HepG2 (cell line): ENCODE data around the gene BLOC1S4. TPM values are rescaled to one million over a fixed set of nuclear protein-coding genes. Genes with fewer than 3 reads are reported as not detected.
A peak's percentile ranks its signal among the peaks of the same experiment; 100 is the strongest.

Experiments
- BRD4 ChIP-seq: sonication (generic); formaldehyde crosslinking; IDR thresholded peaks from 2 replicates; pipeline ENCODE4 v1.4.0; 2020; ENCODE audit warnings: missing genetic modification reagents
- CC2D1A ChIP-seq: sonication (generic); formaldehyde crosslinking; IDR thresholded peaks from 2 replicates; pipeline ENCODE4 v1.8.1; 2023; ENCODE audit warnings: mild to moderate bottlenecking, missing genetic modification reagents
- DNMT3B ChIP-seq: conservative IDR thresholded peaks from 2 replicates; pipeline ENCODE4 v1.6.1; 2016; ENCODE audit warnings: missing biosample characterization, control low read depth
- HDAC6 ChIP-seq: fragments of 200-600 bp; sonication (generic); IDR thresholded peaks from 2 replicates; pipeline ENCODE4 v1.7.0; 2017; ENCODE audit warnings: mild to moderate bottlenecking, antibody characterized with exemption, low read length, low read depth
- HMGA1 ChIP-seq: sonication (generic); formaldehyde crosslinking; conservative IDR thresholded peaks from 2 replicates; pipeline ENCODE4 v1.4.0; 2020; ENCODE audit warnings: missing genetic modification reagents
- MAF1 ChIP-seq: sonication (generic); formaldehyde crosslinking; IDR thresholded peaks from 2 replicates; pipeline ENCODE4 v1.5.0; 2020; ENCODE audit warnings: missing genetic modification reagents, borderline replicate concordance
- MIER3 ChIP-seq: IDR thresholded peaks from 2 replicates; pipeline ENCODE4 v1.6.1; 2016; ENCODE audit warnings: missing compliant biosample characterization, borderline replicate concordance
- MZF1 ChIP-seq: sonication (generic); formaldehyde crosslinking; IDR thresholded peaks from 2 replicates; pipeline ENCODE4 v1.8.1; 2023; ENCODE audit warnings: mild to moderate bottlenecking, missing genetic modification reagents, borderline replicate concordance
- NFIC ChIP-seq: IDR thresholded peaks from 2 replicates; pipeline ENCODE4 v1.6.1; 2012; ENCODE audit warnings: mild to moderate bottlenecking, low read length, inconsistent platforms
- NFKBIZ ChIP-seq: IDR thresholded peaks from 2 replicates; pipeline ENCODE4 v1.6.1; 2018; ENCODE audit warnings: missing genetic modification reagents, missing compliant biosample characterization
- SOX6 ChIP-seq, 2 experiments: fragments of 450-650 bp in 1 of 2; sonication (generic) in 1 of 2; formaldehyde crosslinking in 1 of 2; IDR thresholded peaks; 2 replicates each; pipeline versions ENCODE4 v1.4.0 to v1.6.1; 2017 to 2020; ENCODE audit warnings: antibody characterized with exemption in 1 of 2, mild to moderate bottlenecking in 1 of 2, missing genetic modification reagents in 1 of 2
- SP5 ChIP-seq: IDR thresholded peaks from 2 replicates; pipeline ENCODE4 v1.6.1; 2016; ENCODE audit warnings: low read depth, borderline replicate concordance
- TCF7 ChIP-seq: sonication (generic); IDR thresholded peaks from 2 replicates; pipeline ENCODE4 v1.6.1; 2016; ENCODE audit warnings: antibody characterized with exemption, low read depth
- U2AF2 ChIP-seq: fragments of 200-400 bp; formaldehyde crosslinking; IDR thresholded peaks from 2 replicates; pipeline ENCODE4 v1.6.1; 2017; ENCODE audit warnings: low read depth, mild to moderate bottlenecking, low read length
- ZBTB1 ChIP-seq: sonication (generic); formaldehyde crosslinking; IDR thresholded peaks from 2 replicates; pipeline ENCODE4 v1.4.0; 2020; ENCODE audit warnings: missing genetic modification reagents, borderline replicate concordance
- ZBTB3 ChIP-seq: sonication (generic); formaldehyde crosslinking; IDR thresholded peaks from 2 replicates; pipeline ENCODE4 v1.4.0; 2020; ENCODE audit warnings: low read depth, mild to moderate bottlenecking, moderate library complexity, missing genetic modification reagents, borderline replicate concordance
- ZNF121 ChIP-seq: sonication (generic); formaldehyde crosslinking; IDR thresholded peaks from 2 replicates; pipeline ENCODE4 v1.5.0; 2020; ENCODE audit warnings: mild to moderate bottlenecking, missing genetic modification reagents
- ZNF136 ChIP-seq: sonication (generic); formaldehyde crosslinking; IDR thresholded peaks from 2 replicates; pipeline ENCODE4 v1.8.1; 2022; ENCODE audit warnings: low read depth, mild to moderate bottlenecking, moderate library complexity, missing genetic modification reagents
- ZNF253 ChIP-seq: sonication (generic); formaldehyde crosslinking; IDR thresholded peaks from 2 replicates; pipeline ENCODE4 v1.8.0; 2022; ENCODE audit warnings: mild to moderate bottlenecking, missing genetic modification reagents, borderline replicate concordance
- ZNF331 ChIP-seq: sonication (generic); formaldehyde crosslinking; IDR thresholded peaks from 2 replicates; pipeline ENCODE4 v1.4.0; 2020; ENCODE audit warnings: missing genetic modification reagents
- ZNF432 ChIP-seq: sonication (generic); formaldehyde crosslinking; IDR thresholded peaks from 2 replicates; pipeline ENCODE4 v1.5.0; 2020; ENCODE audit warnings: missing genetic modification reagents, mild to moderate bottlenecking, borderline replicate concordance
- polyA plus RNA-seq, 8 experiments: library from polyadenylated mRNA; depleted of rRNA in 3 of 8; stranded (reverse) in 7 of 8; unstranded in 1 of 8; fragments of >200 nt; fragmentation: Illumina TruSeq in 4 of 8; extraction: Trizol in 4 of 8; gene quantifications; 2 replicates each; pipeline versions ENCODE4 v1.2.1 to v1.2.3, GENCODE V29; 2011 to 2016; ENCODE audit warnings: low read depth in 4 of 8, missing spikeins in 1 of 8, mixed read lengths in 1 of 8; ENCODE audit not compliant: insufficient read depth in 1 of 8
- total RNA-seq, 5 experiments: library from RNA; depleted of rRNA; stranded (reverse); fragments of >200 nt; fragmentation: Illumina TruSeq; extraction: Trizol; gene quantifications; 2 replicates each; pipeline ENCODE4 v1.2.3, GENCODE V29; 2016; ENCODE audit warnings: low read depth in 1 of 5
- TF ChIP-seq, protein P1 (sequence below): sonication (generic); formaldehyde crosslinking; IDR thresholded peaks from 2 replicates; pipeline ENCODE4 v1.9.0; 2021; ENCODE audit warnings: missing genetic modification reagents, borderline replicate concordance
- TF ChIP-seq, protein P2 (sequence below): sonication (generic); formaldehyde crosslinking; IDR thresholded peaks from 2 replicates; pipeline ENCODE4 v1.4.0; 2020; ENCODE audit warnings: mild to moderate bottlenecking, low read depth, missing genetic modification reagents
- TF ChIP-seq, protein P3 (sequence below): sonication (generic); formaldehyde crosslinking; IDR thresholded peaks from 2 replicates; pipeline ENCODE4 v1.9.0; 2021; ENCODE audit warnings: missing genetic modification reagents, borderline replicate concordance

Gene BLOC1S4
- total and polyA plus RNA-seq, 2 of the 13 experiments (the other 11 are each of a cell fraction or from before 2014, with no cell fraction given) = 15.5 to 20.9 TPM

DNA sequence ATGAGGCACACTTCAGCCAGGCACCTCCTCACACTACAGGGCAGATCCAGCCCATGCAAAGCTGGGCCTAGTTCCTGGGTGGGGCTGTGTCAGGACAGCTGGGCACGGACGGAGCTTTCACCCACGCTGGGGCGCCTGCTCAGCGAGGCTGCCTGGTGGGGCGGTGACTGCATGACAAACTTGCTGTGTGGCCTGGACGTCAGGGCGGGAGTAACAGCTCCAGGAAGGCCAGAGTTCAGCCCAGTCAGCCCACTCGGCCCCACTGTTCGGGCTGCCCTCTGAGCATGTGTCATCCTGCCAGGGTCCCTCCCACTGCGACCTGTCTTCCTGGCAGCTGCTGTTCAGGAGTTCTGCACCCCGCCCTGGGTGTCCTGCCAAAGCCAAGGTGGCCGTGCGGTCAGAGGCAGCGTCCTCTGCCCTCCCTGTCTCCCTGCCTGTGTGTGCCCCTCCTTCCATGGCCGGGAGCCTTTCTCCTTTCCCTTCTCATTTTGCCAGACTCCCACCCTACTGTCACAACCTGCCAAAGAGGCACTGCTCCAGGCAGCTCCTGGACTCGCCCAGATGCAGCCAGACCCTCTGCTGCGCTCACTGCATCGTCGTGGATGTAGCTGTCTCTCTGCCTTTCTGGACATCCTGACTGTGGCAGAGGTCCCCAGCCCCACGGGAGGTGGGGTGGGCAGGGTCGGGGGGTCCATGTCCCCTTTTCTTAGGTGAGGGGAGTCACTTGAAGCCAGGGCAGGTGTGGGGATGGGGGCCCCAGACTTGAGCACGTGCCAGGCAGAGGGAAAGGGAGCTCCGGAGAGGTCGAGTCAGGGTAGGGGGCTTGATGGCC lies 33.6 kb downstream of the BLOC1S4 start (continued):
- TF ChIP-seq, protein P1, sequence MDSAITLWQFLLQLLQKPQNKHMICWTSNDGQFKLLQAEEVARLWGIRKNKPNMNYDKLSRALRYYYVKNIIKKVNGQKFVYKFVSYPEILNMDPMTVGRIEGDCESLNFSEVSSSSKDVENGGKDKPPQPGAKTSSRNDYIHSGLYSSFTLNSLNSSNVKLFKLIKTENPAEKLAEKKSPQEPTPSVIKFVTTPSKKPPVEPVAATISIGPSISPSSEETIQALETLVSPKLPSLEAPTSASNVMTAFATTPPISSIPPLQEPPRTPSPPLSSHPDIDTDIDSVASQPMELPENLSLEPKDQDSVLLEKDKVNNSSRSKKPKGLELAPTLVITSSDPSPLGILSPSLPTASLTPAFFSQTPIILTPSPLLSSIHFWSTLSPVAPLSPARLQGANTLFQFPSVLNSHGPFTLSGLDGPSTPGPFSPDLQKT (CRISPR knock-in tag) = no peak
- TF ChIP-seq NFIC = no peak
- no peak for TF ChIP-seq U2AF2
- TF ChIP-seq SOX6 (IDR thresholded peaks at IDR 0.05) = no peak
- peak; percentile 90 for TF ChIP-seq SOX6 (CRISPR knock-in tag; IDR thresholded peaks at IDR 0.05)
- TF ChIP-seq ZNF253 (CRISPR knock-in tag) = 0 out of 2 replicates have a peak, but pooled peaks have one; percentile 30
- TF ChIP-seq ZNF331 = 0 out of 2 replicates have a peak, but pooled peaks have one; percentile 40
- peak; percentile 84 for TF ChIP-seq ZNF121 (CRISPR knock-in tag)
- TF ChIP-seq, protein P2, sequence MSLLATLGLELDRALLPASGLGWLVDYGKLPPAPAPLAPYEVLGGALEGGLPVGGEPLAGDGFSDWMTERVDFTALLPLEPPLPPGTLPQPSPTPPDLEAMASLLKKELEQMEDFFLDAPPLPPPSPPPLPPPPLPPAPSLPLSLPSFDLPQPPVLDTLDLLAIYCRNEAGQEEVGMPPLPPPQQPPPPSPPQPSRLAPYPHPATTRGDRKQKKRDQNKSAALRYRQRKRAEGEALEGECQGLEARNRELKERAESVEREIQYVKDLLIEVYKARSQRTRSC (CRISPR knock-in tag) = no peak
- no peak for TF ChIP-seq DNMT3B
- TF ChIP-seq ZNF136 (CRISPR knock-in tag) = no peak
- no peak for TF ChIP-seq HDAC6
- peak; percentile 59; the same call in 1 of the 2 replicates for TF ChIP-seq MAF1 (CRISPR knock-in tag)
- TF ChIP-seq MIER3 (CRISPR knock-in tag) = peak; percentile 60; the same call in 1 of the 2 replicates
- no peak for TF ChIP-seq ZBTB1 (CRISPR knock-in tag)
- TF ChIP-seq SP5 (CRISPR knock-in tag) = peak; percentile 96
- no peak for TF ChIP-seq CC2D1A
- no peak for TF ChIP-seq ZNF432 (CRISPR knock-in tag)
- TF ChIP-seq BRD4 (CRISPR knock-in tag) = peak; percentile 87
- TF ChIP-seq MZF1 = no peak; the same call in 1 of the 2 replicates
- TF ChIP-seq NFKBIZ (CRISPR knock-in tag) = no peak
- TF ChIP-seq ZBTB3 (CRISPR knock-in tag) = peak; percentile 49; the same call in 1 of the 2 replicates
- TF ChIP-seq HMGA1 (CRISPR knock-in tag) = no peak
- TF ChIP-seq, protein P3, sequence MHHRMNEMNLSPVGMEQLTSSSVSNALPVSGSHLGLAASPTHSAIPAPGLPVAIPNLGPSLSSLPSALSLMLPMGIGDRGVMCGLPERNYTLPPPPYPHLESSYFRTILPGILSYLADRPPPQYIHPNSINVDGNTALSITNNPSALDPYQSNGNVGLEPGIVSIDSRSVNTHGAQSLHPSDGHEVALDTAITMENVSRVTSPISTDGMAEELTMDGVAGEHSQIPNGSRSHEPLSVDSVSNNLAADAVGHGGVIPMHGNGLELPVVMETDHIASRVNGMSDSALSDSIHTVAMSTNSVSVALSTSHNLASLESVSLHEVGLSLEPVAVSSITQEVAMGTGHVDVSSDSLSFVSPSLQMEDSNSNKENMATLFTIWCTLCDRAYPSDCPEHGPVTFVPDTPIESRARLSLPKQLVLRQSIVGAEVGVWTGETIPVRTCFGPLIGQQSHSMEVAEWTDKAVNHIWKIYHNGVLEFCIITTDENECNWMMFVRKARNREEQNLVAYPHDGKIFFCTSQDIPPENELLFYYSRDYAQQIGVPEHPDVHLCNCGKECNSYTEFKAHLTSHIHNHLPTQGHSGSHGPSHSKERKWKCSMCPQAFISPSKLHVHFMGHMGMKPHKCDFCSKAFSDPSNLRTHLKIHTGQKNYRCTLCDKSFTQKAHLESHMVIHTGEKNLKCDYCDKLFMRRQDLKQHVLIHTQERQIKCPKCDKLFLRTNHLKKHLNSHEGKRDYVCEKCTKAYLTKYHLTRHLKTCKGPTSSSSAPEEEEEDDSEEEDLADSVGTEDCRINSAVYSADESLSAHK (CRISPR knock-in tag) = no peak
- TF ChIP-seq TCF7 = no peak
